Measurements from ENCODE around the gene SMAD2.
A peak's percentile ranks its signal among the peaks of the same experiment; 100 is the strongest.
"Not testable (repeated sequence)": the region's sequence is repeated elsewhere in the genome, so short reads cannot be mapped to it uniquely, and the experiment has no call there.

The SMAD2 gene

GRCh38 chr18:47930199-47930930 lies at the start of gene SMAD2:
Gene SMAD2 (minus strand): TSS chr18:47930659. CDS start chr18:47896756, 33,903 bp downstream.
- DNase-seq: peak; percentile 28 to 75

- DNase-seq: no peak
Observed at GRCh38 chr18:47979611-47980200, 49.2 kb upstream of the SMAD2 start.

DNA sequence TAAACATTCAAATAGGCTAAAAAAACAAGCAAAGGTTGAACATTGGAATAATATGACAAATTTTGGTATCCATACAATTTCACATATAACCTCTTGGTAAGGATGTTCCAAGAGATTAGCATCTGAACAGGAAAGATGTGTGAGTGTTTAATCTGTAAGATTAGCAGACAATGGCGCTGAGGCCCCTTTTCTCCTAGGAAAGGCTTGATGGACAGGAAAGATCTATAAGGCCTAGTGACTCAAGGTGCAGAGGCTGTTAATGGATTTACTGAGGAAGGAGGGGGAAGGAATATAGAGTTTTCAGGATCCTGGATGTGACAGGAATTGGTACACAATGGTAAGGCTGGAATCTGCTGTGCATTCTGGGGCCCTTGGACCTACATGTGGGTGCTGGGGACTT lies 48.1 kb upstream of the SMAD2 start:
- no peak for DNase-seq

- DNase-seq: no peak
Observed at GRCh38 chr18:47978141-47978540, 47.7 kb upstream of the SMAD2 start.

GRCh38 chr18:47975701-47976100 lies 45.2 kb upstream of the SMAD2 start:
- no peak for DNase-seq

DNA sequence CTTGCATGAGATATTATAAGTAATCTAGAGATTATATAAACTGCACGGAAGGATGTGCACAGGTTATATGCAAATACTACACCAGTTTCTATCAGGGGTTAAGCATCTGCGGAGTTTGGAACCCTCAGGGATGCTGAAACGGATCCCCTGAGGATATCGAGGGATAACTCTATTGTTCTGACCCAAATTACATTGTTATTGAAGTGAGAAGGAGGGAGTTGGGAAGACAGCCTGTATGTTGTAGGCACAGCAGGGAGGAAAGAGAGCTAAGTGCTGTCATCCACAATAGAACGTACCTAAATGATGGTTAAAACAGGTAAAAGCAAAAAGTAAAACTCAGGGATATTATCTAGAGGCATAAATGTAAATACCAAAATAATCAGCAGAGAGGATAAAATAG lies 44.6 kb upstream of the SMAD2 start:
- no peak for DNase-seq

DNA sequence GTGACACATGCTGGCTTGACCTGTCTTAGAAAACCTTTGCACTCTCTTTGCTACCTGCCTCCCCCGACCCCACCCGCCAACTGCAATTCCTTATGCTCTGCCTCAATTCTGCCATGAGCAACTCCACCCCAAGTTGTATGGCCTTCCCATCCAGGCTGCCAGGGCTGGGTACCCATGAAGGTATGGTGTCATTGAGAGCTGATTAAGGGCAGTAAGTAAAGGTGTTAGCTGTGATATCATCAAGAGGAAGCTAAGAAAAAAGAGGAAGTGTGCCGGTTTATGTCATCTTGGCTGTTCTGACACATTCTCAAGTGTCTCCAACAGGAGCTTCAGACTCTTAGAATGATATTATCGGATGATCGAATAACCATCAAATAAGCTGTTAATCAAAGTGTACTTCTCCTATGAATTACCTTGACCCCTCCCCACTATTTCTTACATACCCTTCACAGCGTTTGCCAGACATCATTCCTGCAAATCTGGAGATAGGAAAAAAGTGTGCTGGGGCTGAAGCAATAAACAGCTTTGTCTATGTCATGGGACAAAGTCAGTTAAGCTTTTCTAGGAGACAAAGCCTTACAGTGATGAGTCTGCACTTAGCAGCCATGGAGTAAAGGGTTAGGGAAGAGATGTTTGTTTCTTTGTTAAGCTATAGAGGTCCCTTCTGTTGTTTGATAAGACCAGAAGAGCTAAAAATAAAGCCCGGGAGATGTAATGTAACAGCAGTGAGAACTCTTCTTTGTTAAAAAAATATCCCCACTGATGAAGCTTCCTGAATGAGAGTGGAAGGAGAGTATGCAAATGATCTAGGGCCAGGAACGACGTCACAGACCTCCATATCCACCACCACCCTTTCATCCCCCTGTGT lies 40.4 kb upstream of the SMAD2 start:
- DNase-seq: peak in 1 of 2 donors; percentile 8

DNA sequence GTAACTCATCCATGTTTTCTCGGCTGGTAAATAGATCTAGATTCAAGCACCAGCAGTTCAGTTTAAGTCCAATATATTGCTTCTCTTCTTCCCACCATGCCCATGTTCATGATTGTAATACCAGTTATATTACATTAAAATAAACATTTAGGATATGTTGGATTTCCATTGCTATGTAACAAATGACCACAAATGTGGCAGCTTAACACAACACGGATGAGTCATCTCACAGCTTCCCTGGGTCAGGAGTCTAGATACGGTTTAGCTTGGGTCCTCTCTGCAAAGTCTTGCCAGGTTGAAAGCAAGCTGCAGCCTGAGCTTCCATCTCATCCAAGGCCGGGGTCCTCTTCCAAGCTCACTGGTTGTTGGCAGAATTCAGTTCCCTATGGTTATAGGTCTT lies 39.4 kb upstream of the SMAD2 start:
- no peak for DNase-seq

DNA sequence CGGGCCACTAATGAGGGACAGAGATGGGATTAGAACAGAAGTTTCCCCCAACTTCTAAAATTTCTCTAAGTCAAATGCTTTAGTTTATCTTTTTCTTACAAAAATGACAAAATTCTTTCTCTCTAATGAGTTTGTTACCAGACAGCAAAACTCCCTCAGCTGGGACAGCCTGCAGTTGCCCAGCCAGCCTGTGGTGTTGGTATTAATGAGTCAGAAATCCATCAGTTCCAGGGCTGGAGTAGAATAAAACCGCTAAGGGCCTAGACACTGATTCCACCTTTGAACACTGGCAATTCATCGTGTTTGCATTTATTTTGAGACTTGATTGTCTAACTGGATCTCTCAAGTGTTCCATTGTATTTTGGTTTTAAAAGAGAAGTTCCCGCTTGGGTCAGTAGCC lies 38.3 kb upstream of the SMAD2 start:
- DNase-seq: no peak

DNA sequence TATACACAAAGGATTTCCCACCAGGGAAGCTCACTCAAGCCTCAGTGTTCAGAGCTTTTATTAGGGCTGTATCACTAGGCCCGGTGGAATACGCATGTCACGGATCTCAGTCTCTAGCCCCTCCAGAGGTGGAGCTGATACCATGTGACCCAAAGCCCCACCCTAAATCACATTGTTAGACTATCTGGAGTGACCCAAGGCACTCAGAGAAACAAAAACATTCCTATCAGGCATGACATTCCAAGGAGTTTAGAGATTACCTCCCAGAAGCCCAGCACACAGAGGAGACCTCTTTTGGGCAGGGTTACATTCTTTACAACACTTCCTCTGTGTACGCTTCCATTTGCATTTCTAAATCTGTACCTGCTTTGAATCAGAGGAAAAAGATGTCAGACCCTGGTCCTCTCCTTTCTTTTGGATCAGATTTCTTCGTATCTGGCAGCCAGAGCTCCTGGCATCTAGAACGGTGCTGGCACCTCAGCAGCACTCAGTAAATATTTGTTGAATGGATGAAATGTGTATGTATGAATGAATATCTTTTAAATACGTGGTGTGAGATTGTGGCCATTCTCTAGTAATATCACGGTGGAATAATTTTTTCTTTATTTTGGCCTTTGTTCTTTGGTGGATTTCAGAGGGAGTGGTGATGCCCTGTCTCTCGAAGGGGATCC lies 37.7 kb upstream of the SMAD2 start:
- DNase-seq: no peak

DNA sequence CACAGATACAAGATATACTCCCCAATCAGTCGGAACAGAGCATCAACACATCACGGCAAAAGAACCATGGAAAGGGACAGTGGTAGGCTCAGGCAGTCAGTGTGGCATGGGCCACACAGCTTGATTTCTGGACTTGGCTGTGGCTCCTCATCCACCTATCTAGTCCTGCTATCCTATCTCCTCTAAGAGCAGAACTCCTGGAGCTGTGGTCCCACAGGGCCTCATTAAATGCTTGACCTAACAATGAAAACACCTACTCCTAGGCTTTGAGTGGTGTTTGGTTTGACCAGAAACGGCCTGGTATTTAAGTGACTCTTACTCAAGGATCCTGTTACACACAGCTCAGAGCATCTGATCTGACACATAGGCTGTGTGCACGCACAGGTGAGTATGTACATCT lies 33.6 kb upstream of the SMAD2 start:
- DNase-seq: no peak

- not testable (repeated sequence) for DNase-seq
Observed at GRCh38 chr18:47961003-47961402, 30.5 kb upstream of the SMAD2 start.

GRCh38 chr18:47953471-47953931 lies 23.0 kb upstream of the SMAD2 start:
- peak; percentile 22 to 80 for DNase-seq

- no peak for DNase-seq
Observed at GRCh38 chr18:47950511-47950910, 20.1 kb upstream of the SMAD2 start.

- no peak for DNase-seq
Observed at GRCh38 chr18:47949202-47949601, 18.7 kb upstream of the SMAD2 start.

- DNase-seq: no peak
Observed at GRCh38 chr18:47946889-47947288, 16.4 kb upstream of the SMAD2 start.

DNA sequence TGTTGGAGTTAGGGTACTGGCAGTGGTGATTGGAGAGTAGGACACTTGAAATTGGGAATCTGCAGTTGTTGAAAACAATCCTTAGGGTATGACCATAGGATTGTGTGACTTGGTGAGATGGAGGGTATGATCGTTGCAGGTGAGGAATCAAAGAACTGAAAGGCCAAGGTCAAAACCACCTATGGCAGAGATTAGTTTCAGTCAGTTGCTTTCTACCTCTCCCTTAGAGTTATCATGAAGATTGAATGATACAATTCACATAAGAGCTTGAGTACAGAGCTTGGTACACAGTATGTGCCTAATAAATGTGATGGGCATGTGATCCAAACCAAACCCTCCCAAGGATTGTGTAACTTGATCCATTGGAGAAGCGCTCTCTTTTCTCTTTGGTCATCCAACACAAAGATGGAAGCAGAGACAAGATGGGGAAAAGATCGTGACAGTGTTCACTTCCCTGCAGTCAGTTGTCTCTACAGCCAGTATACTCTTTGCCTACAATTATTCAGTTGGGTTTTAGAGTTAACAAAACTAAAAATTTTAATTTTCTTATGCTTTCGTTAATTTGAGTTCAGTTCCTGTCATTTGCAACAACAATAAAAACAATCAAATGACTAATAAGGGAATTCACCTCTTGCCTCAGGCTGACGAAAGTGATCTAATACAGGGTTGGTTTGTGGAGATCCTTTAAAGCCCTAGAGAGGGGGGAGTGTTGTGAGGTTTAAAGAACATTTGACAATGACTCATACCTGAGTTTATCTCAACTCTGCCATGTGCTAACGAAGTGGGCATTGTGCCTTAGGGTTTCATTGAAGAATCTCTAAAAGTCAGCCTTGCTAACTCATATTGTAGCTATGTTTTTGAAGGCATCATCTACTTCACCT lies 14.8 kb upstream of the SMAD2 start:
- no peak for DNase-seq

- no peak for DNase-seq
Observed at GRCh38 chr18:47936952-47937351, 6.5 kb upstream of the SMAD2 start.

- no peak for DNase-seq
Observed at GRCh38 chr18:47935321-47936055, 5.0 kb upstream of the SMAD2 start.

DNA sequence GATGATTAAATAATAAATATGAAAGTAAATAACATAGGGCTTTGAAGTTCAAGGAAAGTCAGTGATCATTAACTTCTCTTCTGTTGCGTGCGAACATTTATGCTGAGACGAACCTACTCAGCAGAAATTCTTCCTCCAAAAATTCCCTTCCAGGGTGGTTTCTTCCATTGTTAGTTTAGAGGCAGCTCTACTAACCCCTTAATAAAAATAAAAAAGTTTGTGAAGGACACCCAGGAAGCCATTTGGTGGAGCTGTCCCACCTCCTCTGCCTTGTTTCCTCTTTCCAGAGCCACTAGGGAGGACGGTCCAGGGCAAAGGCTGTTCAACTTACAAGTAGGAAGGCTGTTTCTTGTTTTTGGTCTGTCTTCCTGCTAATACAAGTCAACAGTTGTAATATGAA lies 2.1 kb upstream of the SMAD2 start:
- no peak for DNase-seq

- no peak for DNase-seq
Observed at GRCh38 chr18:47932190-47932589, 1.7 kb upstream of the SMAD2 start.

Data from bone marrow (tissue), 2 donors.